GM12878 (cell line): ENCODE data around the gene MRTFB. TPM values are rescaled to one million over a fixed set of nuclear protein-coding genes. Genes with fewer than 3 reads are reported as not detected.

Source experiments
- ASH2L ChIP-seq: fragments of 300-600, 200-600 bp; sonication (generic); IDR thresholded peaks from 2 replicates; pipeline ENCODE4 v1.6.1; 2017; ENCODE audit warnings: low read depth, mild to moderate bottlenecking, borderline replicate concordance
- CEBPB ChIP-seq, 2 experiments: fragments of 150-350 bp in 1 of 2; IDR thresholded peaks; 2 replicates each; pipeline ENCODE4 v1.6.1; 2012 to 2014; ENCODE audit warnings: low read depth in 2 of 2, low read length in 2 of 2, borderline replicate concordance in 1 of 2, inconsistent platforms in 1 of 2
- CHD4 ChIP-seq: fragments of 200-600 bp; sonication (generic); IDR thresholded peaks from 2 replicates; pipeline ENCODE4 v1.6.1; 2016; ENCODE audit warnings: mild to moderate bottlenecking
- CREB1 ChIP-seq: IDR thresholded peaks from 2 replicates; pipeline ENCODE4 v1.6.1; 2012; ENCODE audit warnings: low read depth, mild to moderate bottlenecking, inconsistent platforms
- DPF2 ChIP-seq: fragments of 450-650 bp; IDR thresholded peaks from 2 replicates; pipeline ENCODE4 v1.6.1; 2017; ENCODE audit warnings: mild to moderate bottlenecking
- HDGF ChIP-seq: fragments of 450-650 bp; IDR thresholded peaks from 2 replicates; pipeline ENCODE4 v1.6.1; 2016; ENCODE audit warnings: antibody characterized with exemption
- KLF5 ChIP-seq: fragments of 450-650 bp; IDR thresholded peaks from 2 replicates; pipeline ENCODE4 v1.6.1; 2014; ENCODE audit warnings: mild to moderate bottlenecking; ENCODE audit not compliant: partially characterized antibody
- MTA2 ChIP-seq: fragments of 450-650 bp; IDR thresholded peaks from 2 replicates; pipeline ENCODE4 v1.6.1; 2016; ENCODE audit warnings: low read depth, mild to moderate bottlenecking, moderate library complexity
- MTA3 ChIP-seq: IDR thresholded peaks from 2 replicates; pipeline ENCODE4 v1.6.1; 2012; ENCODE audit warnings: low read length, inconsistent platforms, borderline replicate concordance
- NBN ChIP-seq: fragments of 450-650 bp; IDR thresholded peaks from 2 replicates; pipeline ENCODE4 v1.6.1; 2016
- NFYA ChIP-seq: IDR thresholded peaks from 2 replicates; pipeline ENCODE4 v1.6.1; 2011; ENCODE audit warnings: low read depth, mild to moderate bottlenecking, low read length, improper control_type of control experiment, borderline replicate concordance
- NR2C1 ChIP-seq: fragments of 450-650 bp; IDR thresholded peaks from 2 replicates; pipeline ENCODE4 v1.6.1; 2017; ENCODE audit warnings: antibody characterized with exemption, mild to moderate bottlenecking, moderate library complexity
- NR2F1 ChIP-seq: fragments of 450-650 bp; conservative IDR thresholded peaks from 2 replicates; pipeline ENCODE4 v1.6.1; 2017; ENCODE audit warnings: mild to moderate bottlenecking
- NRF1 ChIP-seq: conservative IDR thresholded peaks from 2 replicates; pipeline ENCODE4 v1.6.1; 2011; ENCODE audit warnings: mild to moderate bottlenecking, low read depth, low read length, improper control_type of control experiment
- PAX5 ChIP-seq: IDR thresholded peaks from 2 replicates; pipeline ENCODE4 v1.6.1; 2011; ENCODE audit warnings: low read depth, low read length, borderline replicate concordance
- POLR2AphosphoS2 ChIP-seq: IDR thresholded peaks from 2 replicates; pipeline ENCODE4 v1.6.1; 2011; ENCODE audit warnings: low read depth, mild to moderate bottlenecking, low read length, improper control_type of control experiment, moderate library complexity
- RBBP5 ChIP-seq: fragments of 200-600 bp; sonication (generic); conservative IDR thresholded peaks from 2 replicates; pipeline ENCODE4 v1.6.1; 2016
- RCOR1 ChIP-seq: conservative IDR thresholded peaks from 2 replicates; pipeline ENCODE4 v1.6.1; 2012; ENCODE audit warnings: low read depth, low read length, improper control_type of control experiment
- RELA ChIP-seq: fragments of 450-650 bp; IDR thresholded peaks from 2 replicates; pipeline ENCODE4 v1.8.0; 2014; ENCODE audit warnings: borderline replicate concordance; ENCODE audit not compliant: partially characterized antibody
- RFX5 ChIP-seq: IDR thresholded peaks from 2 replicates; pipeline ENCODE4 v1.6.1; 2011; ENCODE audit warnings: low read depth, low read length, improper control_type of control experiment
- SMAD5 ChIP-seq: IDR thresholded peaks from 2 replicates; pipeline ENCODE4 v1.6.1; 2016; ENCODE audit warnings: antibody characterized with exemption, low read depth
- SREBF2 ChIP-seq: IDR thresholded peaks from 2 replicates; pipeline ENCODE4 v1.6.1; 2012; ENCODE audit warnings: mild to moderate bottlenecking, low read length
- WRNIP1 ChIP-seq: IDR thresholded peaks from 2 replicates; pipeline ENCODE4 v1.6.1; 2011; ENCODE audit warnings: low read depth, low read length, improper control_type of control experiment, borderline replicate concordance
- ZNF207 ChIP-seq: fragments of 450-650 bp; IDR thresholded peaks from 2 replicates; pipeline ENCODE4 v1.6.1; 2014; ENCODE audit warnings: antibody characterized with exemption, mild to moderate bottlenecking, borderline replicate concordance
- polyA plus RNA-seq, 11 experiments: library from polyadenylated mRNA; depleted of rRNA in 4 of 11; unstranded in 6 of 11; stranded (reverse) in 5 of 11; fragments of >200 nt; fragmentation: Nextera tagmentation in 4 of 11; fragmentation: Illumina TruSeq in 1 of 11; extraction: Ambion mirVana in 4 of 11; extraction: Trizol in 1 of 11; gene quantifications; 1 replicate in 1 of 11; 2 replicates in 10 of 11; pipeline versions ENCODE4 v1.2.1 to v1.2.3, GENCODE V29; 2011 to 2016; ENCODE audit warnings: inconsistent platforms in 2 of 11, missing spikeins in 2 of 11, low read depth in 1 of 11
- total RNA-seq, 4 experiments: library from RNA; depleted of rRNA in 3 of 4; stranded (reverse); fragments of >200 nt in 3 of 4; fragmentation: Illumina TruSeq in 1 of 4; extraction: Trizol in 1 of 4; gene quantifications; 2 replicates each; pipeline versions ENCODE4 v1.2.1 to v1.2.3, GENCODE V29; 2013 to 2021
- TF ChIP-seq, protein P1 (sequence below): fragments of 450-650 bp; IDR thresholded peaks from 2 replicates; pipeline ENCODE4 v1.6.1; 2017; ENCODE audit warnings: mild to moderate bottlenecking, moderate library complexity
- TF ChIP-seq, protein P2 (sequence below): IDR thresholded peaks from 2 replicates; pipeline ENCODE4 v1.6.1; 2011; ENCODE audit warnings: low read depth, low read length, improper control_type of control experiment, borderline replicate concordance

Gene MRTFB
- total and polyA plus RNA-seq, 10 of the 15 experiments (the other 5 are each of a cell fraction or from before 2014, with no cell fraction given) = 2.1 to 14.3 (median 8.0) TPM

DNA sequence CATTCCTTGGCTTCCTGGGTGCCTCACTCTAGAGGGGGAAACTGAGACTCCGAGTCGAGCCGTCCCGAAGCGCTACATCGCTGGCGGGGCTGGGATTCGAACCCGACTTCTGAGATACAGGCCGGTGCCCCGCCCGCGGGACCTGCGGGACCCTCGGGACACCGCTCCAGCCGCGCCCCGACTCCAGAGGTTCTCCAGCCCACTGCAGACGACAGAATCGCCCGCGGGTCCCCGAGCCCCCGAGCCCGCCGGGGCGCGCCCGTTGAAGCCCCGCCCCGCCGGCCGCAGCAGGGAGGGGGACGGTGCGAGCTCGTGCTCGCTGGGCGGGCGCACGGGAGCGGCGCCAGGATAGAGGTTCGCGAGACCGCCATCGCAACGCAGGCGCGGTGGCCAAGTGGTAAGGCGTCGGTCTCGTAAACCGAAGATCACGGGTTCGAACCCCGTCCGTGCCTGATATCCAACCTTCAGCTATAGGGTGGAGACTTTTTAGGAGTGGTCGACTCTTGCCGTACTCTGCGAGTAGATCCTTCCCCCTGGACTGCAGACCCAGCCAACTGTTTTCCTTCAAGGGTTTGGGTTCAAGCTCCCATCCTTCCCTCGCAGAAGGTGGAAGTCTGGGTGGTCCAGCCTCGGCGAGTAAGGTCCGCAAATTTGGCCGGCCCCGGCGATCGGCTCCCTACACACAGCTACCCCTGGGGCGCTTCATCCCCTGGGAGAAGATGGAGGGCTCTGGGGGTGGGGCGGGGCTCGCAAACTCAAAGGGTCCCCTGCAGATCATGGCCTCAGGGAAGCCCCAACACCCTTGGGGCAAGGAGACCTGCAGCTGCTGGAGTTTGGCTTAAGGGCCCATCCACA lies 214.6 kb downstream of the MRTFB start (continued):
- peak; percentile 60 for TF ChIP-seq KLF5
- 0 out of 2 replicates have a peak, but pooled peaks have one; percentile 24 for TF ChIP-seq NRF1
- 0 out of 2 replicates have a peak, but pooled peaks have one; percentile 7 for TF ChIP-seq NR2C1
- peak; percentile 100 for TF ChIP-seq RBBP5
- TF ChIP-seq, protein P1, sequence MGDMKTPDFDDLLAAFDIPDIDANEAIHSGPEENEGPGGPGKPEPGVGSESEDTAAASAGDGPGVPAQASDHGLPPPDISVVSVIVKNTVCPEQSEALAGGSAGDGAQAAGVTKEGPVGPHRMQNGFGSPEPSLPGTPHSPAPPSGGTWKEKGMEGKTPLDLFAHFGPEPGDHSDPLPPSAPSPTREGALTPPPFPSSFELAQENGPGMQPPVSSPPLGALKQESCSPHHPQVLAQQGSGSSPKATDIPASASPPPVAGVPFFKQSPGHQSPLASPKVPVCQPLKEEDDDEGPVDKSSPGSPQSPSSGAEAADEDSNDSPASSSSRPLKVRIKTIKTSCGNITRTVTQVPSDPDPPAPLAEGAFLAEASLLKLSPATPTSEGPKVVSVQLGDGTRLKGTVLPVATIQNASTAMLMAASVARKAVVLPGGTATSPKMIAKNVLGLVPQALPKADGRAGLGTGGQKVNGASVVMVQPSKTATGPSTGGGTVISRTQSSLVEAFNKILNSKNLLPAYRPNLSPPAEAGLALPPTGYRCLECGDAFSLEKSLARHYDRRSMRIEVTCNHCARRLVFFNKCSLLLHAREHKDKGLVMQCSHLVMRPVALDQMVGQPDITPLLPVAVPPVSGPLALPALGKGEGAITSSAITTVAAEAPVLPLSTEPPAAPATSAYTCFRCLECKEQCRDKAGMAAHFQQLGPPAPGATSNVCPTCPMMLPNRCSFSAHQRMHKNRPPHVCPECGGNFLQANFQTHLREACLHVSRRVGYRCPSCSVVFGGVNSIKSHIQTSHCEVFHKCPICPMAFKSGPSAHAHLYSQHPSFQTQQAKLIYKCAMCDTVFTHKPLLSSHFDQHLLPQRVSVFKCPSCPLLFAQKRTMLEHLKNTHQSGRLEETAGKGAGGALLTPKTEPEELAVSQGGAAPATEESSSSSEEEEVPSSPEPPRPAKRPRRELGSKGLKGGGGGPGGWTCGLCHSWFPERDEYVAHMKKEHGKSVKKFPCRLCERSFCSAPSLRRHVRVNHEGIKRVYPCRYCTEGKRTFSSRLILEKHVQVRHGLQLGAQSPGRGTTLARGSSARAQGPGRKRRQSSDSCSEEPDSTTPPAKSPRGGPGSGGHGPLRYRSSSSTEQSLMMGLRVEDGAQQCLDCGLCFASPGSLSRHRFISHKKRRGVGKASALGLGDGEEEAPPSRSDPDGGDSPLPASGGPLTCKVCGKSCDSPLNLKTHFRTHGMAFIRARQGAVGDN = 0 out of 2 replicates have a peak, but pooled peaks have one; percentile 31
- peak; percentile 48; the same call in 1 of the 2 replicates for TF ChIP-seq NR2F1
- TF ChIP-seq WRNIP1 = no peak
- TF ChIP-seq PAX5 = 0 out of 2 replicates have a peak, but pooled peaks have one; percentile 37
- TF ChIP-seq NBN = 0 out of 2 replicates have a peak, but pooled peaks have one; percentile 55
- TF ChIP-seq CEBPB (IDR thresholded peaks at IDR 0.05; ENCODE audit: borderline replicate concordance in 1 of 2, low read depth in 2 of 2, low read length in 2 of 2) = no peak
- TF ChIP-seq HDGF = no peak
- 0 out of 2 replicates have a peak, but pooled peaks have one; percentile 37 for TF ChIP-seq POLR2AphosphoS2
- 0 out of 2 replicates have a peak, but pooled peaks have one; percentile 83 for TF ChIP-seq RCOR1
- TF ChIP-seq DPF2 = peak; percentile 72
- no peak for TF ChIP-seq MTA3
- TF ChIP-seq RELA = peak; percentile 85
- TF ChIP-seq SMAD5 = no peak; the same call in 1 of the 2 replicates
- TF ChIP-seq CHD4 = no peak; the same call in 1 of the 2 replicates
- TF ChIP-seq SREBF2 = peak; percentile 98
- TF ChIP-seq CREB1 = peak; percentile 56; the same call in 1 of the 2 replicates
- TF ChIP-seq, protein P2, sequence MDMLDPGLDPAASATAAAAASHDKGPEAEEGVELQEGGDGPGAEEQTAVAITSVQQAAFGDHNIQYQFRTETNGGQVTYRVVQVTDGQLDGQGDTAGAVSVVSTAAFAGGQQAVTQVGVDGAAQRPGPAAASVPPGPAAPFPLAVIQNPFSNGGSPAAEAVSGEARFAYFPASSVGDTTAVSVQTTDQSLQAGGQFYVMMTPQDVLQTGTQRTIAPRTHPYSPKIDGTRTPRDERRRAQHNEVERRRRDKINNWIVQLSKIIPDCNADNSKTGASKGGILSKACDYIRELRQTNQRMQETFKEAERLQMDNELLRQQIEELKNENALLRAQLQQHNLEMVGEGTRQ = no peak
- no peak for TF ChIP-seq RFX5
- no peak for TF ChIP-seq NFYA
- TF ChIP-seq ASH2L = peak; percentile 100
- peak; percentile 71; the same call in 1 of the 2 replicates for TF ChIP-seq ZNF207
- TF ChIP-seq MTA2 = no peak
